Ovary (tissue), 9 donors: ENCODE results near the gene LUC7L3. TPM values are rescaled to one million over a fixed set of nuclear protein-coding genes. Genes with fewer than 3 reads are reported as not detected.

ENCODE experiments used
- DNase-seq, 5 donors: peaks; one replicate each; pipeline ENCODE4 v3.0.0-alpha.2; 2019 to 2020
- H3K27ac ChIP-seq, 2 donors: fragments of 200-600 bp; one replicate each; pipeline versions ENCODE4 v1.5.1 to v1.8.0; 2019 to 2022
- H3K27me3 ChIP-seq: fragments of 200-600 bp; one replicate; pipeline ENCODE4 v1.8.0; 2022
- H3K36me3 ChIP-seq: fragments of 200-600 bp; sonication (generic); one replicate; pipeline ENCODE4 v1.5.1; 2019
- H3K4me1 ChIP-seq: one replicate; pipeline ENCODE4 v1.8.1; 2013; ENCODE audit warnings: mild to moderate bottlenecking, moderate library complexity; ENCODE audit not compliant: insufficient read depth
- H3K4me3 ChIP-seq: fragments of 200-600 bp; sonication (generic); one replicate; pipeline ENCODE4 v1.5.1; 2017
- H3K9me3 ChIP-seq, 2 donors: fragments of 200-600 bp in 1 of 2; sonication (generic) in 1 of 2; one replicate each; pipeline versions ENCODE4 v1.5.1 to v1.8.1; 2013 to 2019; ENCODE audit warnings: mild to moderate bottlenecking in 1 of 2, moderate library complexity in 1 of 2
- CTCF ChIP-seq, 3 donors: fragments of 450-650 bp in 2 of 3; fragments of 200-600 bp in 1 of 3; IDR thresholded peaks; one replicate each; pipeline versions ENCODE4 v1.5.1 to v1.8.0; 2016 to 2022; ENCODE audit warnings: antibody characterized with exemption in 3 of 3, mild to moderate bottlenecking in 1 of 3
- EP300 ChIP-seq: sonication (generic); formaldehyde crosslinking; IDR thresholded peaks from one replicate; pipeline ENCODE4 v1.6.1; 2017; ENCODE audit warnings: antibody characterized with exemption
- POLR2A ChIP-seq: fragments of 450-650 bp; IDR thresholded peaks from one replicate; pipeline ENCODE4 v1.6.1; 2017; ENCODE audit warnings: antibody characterized with exemption, mild to moderate bottlenecking, moderate library complexity
- WGBS, 3 donors: extraction: QIAGEN DNeasy Blood & Tissue Kit in 1 of 3; methylation state at CpG; one replicate each; pipeline versions ENCODE4 v1.1.5 to v1.1.7; 2013 to 2017; 5-methylcytosine and 5-hydroxymethylcytosine counted together
- intact Hi-C, 4 donors: fragments of 100-400 bp; cut with DNase I; formaldehyde crosslinking; loops; one replicate each; pipeline versions ENCODE4 v1.11.0 to v1.15.1; 2022 to 2023
- polyA plus RNA-seq, 2 donors: library from polyadenylated mRNA; stranded (reverse); fragments of 200-250 nt in 1 of 2; fragments of 350-450 nt in 1 of 2; fragmentation: Illumina TruSeq in 1 of 2; extraction: RNeasy Lipid Tissue Mini Kit (QIAGEN cat#74804) in 1 of 2; gene quantifications; one replicate each; pipeline ENCODE4 v1.2.3, GENCODE V29; 2013 to 2014
- total RNA-seq, 7 donors: library from RNA; depleted of rRNA in 2 of 7; stranded (reverse); fragments of >200 nt in 2 of 7; fragmentation: NEBNext Ultra II Directional in 3 of 7; extraction: Animal tissue kit (Norgen Biotek cat#: 25700) in 3 of 7; gene quantifications; one replicate each; pipeline versions ENCODE4 v1.1.0 to v1.2.4, GENCODE V29; 2016 to 2023
- donor health status: DM: no; HTN: no; CAD: no; lungs with moderate emphysema.
- donor health status: DM: no; HTN: no; CAD: no.
- donor health status: Bipolar disorder and iron deficiency.
- donor health status: DM: yes; HTN: yes; CAD: no.
- donor health status: DM: no; HTN: no; CAD: no.
- donor health status: DM: yes; HTN: yes; CAD: no.

The LUC7L3 gene
- total and polyA plus RNA-seq, 9 donors: 96.5 to 172 (median 139) TPM

DNA sequence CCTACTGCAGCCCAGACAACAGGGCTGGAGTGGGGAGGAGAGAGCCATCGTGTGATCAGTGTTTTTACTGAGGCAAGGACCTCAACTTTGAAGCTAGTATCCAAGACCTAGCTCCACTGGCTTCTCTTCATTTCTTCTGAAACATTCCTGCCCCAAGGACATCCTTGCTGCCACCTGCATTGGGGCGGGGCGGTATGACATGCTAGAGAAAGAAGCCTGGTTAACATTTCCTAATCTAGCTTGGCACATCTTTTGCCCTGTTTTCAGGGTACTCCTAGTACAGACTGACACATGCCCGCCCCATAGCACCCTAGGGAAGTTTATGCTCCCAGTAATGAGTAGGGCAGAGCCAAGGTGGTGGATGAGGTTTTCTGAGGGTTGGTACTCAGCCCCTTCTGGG, 65.7 kb downstream of the LUC7L3 start:
- Histone ChIP-seq H3K27ac (peak overlapping the region; percentile 5 to 40), H3K4me1 (peaks cover 8% of the 10 kb centered on the region), H3K27me3 (no peaks in the 10 kb centered on the region), H3K36me3 (no peaks in the 10 kb centered on the region), H3K4me3 (no peak overlapping the region), H3K9me3 (no peaks in the 10 kb centered on the region)
- DNase-seq: no peak
- 72 to 88% (median 78%) methylated on average over 4 of the region's 4 CpGs for WGBS, 3 donors
- intact Hi-C loops: loop anchor here in 3 of 4 donors (2.0 to 10.0 kb wide), 4 partner anchors 56 to 240 kb away; partner anchors contain the start of gene SPATA20 (in 1 of the 3)
- TF ChIP-seq CTCF (IDR thresholded peaks at IDR 0.05): no peak
- no peak for TF ChIP-seq EP300
- no peak for TF ChIP-seq POLR2A

GRCh38 chr17:50785946-50786570, 66.7 kb downstream of the LUC7L3 start:
- Histone ChIP-seq H3K27ac (peak overlapping the region in 1 of 2 donors; percentile 31), H3K27me3 (no peaks in the 10 kb centered on the region), H3K4me3 (no peak overlapping the region), H3K36me3 (no peaks in the 10 kb centered on the region), H3K9me3 (no peaks in the 10 kb centered on the region), H3K4me1 (peaks cover 8% of the 10 kb centered on the region)
- peak in 4 of 5 donors; percentile 42 to 60 (median 56) for DNase-seq
- intact Hi-C loops: loop anchor here in 3 of 4 donors (2.0 to 10.0 kb wide), 4 partner anchors 55 to 241 kb away; partner anchors contain the start of gene SPATA20 (in 1 of the 3)
- TF ChIP-seq POLR2A (no peak), EP300 (no peak), CTCF (IDR thresholded peaks at IDR 0.05) (no peak)
- WGBS, 3 donors: 46 to 57% (median 52%) methylated on average over 9 of the region's 9 CpGs

DNA sequence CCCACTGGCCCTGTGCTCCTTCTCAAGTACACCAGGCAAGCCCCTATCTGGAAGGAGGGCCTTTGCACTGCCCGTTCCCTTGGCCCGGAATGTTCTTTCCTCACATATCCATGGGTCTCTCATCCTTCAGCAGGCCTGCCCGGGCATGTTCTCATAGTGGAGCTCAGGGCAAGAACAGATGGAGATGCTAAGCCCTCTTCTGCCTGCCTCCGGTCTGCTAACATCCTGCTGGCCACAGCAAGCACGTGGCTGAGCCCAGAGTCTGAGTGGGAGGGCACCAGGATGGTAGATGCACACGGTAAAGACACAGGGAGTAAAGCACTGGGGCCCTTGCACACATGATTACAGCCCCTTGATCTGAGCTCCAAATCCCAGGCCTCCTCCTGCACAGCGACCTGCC, 67.7 kb downstream of the LUC7L3 start:
- no peak for DNase-seq
- Histone ChIP-seq H3K36me3 (no peaks in the 10 kb centered on the region), H3K4me3 (no peak overlapping the region), H3K27ac (no peak overlapping the region), H3K27me3 (no peaks in the 10 kb centered on the region), H3K9me3 (no peaks in the 10 kb centered on the region), H3K4me1 (peaks cover 8% of the 10 kb centered on the region)
- WGBS, 3 donors: 83 to 84% (median 83%) methylated on average over 7 of the region's 7 CpGs
- TF ChIP-seq POLR2A (no peak), CTCF (IDR thresholded peaks at IDR 0.05) (no peak), EP300 (no peak)
- intact Hi-C loops: loop anchor here in 2 of 4 donors (5.0 to 10.0 kb wide), 3 partner anchors 55 to 242 kb away; partner anchors contain the start of gene SPATA20 (in 1 of the 2)

DNA sequence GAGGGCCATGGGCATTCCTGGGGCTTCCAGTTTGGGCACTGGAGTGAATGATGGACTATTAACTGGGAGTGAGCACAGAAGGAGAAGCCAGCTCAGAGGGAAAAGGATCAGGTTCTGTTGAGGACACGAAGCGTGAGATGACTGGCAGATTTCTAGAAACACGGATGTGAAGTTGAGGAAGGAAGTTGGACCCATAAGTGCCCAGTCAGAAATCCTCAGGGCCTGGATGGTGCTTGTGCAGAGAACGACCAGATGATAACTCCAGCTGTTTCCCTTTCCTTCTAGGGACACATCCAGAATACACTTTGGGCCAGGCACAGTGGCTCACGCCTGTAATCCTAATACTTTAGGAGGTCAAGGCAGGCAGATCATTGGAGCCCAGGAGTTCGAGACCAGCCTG, 71.2 kb downstream of the LUC7L3 start:
- H3K36me3 ChIP-seq: no peaks in the 10 kb centered on the region
- TF ChIP-seq POLR2A (no peak), EP300 (no peak), CTCF (IDR thresholded peaks at IDR 0.05) (no peak)
- intact Hi-C loops: no loop called here
- no peaks in the 10 kb centered on the region for H3K27me3 ChIP-seq
- no peak for DNase-seq
- 66 to 81% (median 75%) methylated on average over 6 of the region's 6 CpGs for WGBS, 3 donors
- H3K4me1 ChIP-seq: peaks cover 6% of the 10 kb centered on the region
- no peaks in the 10 kb centered on the region for H3K9me3 ChIP-seq
- no peak overlapping the region for H3K4me3 ChIP-seq
- H3K27ac ChIP-seq: no peak overlapping the region
